K562 (cell line): Measurements from ENCODE around the gene MFSD11. TPM values are rescaled to one million over a fixed set of nuclear protein-coding genes. Genes with fewer than 3 reads are reported as not detected.
A peak's percentile ranks its signal among the peaks of the same experiment; 100 is the strongest.

Source experiments
- ATAC-seq: fragments of 200-7000 bp; cut with Tn5 transposase; 3 replicates; pipeline ENCODE4 v1.9.1; 2020; ENCODE audit warnings: moderate library complexity
- BruUV-seq: library from RNA; stranded (reverse); fragments of 400-500 nt; replicated peaks from 2 replicates; lab custom pipeline; 2021; lab: Mats Ljungman, UMichigan
- CTCF ChIA-PET: fragments of 300-600 bp; formaldehyde crosslinking; extraction: SDS; loops from one replicate; lab custom pipeline; 2021; ENCODE audit warnings: low intra/inter-chr PET ratio; lab: Yijun Ruan, JAX
- POLR2A ChIA-PET: fragments of 300-600, 350-650 bp; sonication (Branson Sonifier 250); formaldehyde crosslinking; extraction: SDS; loops from one replicate; lab custom pipeline; 2021; ENCODE audit warnings: antibody characterized with exemption, inconsistent platforms; lab: Yijun Ruan, JAX
- DNase-seq, 4 experiments: peaks; one replicate each; pipeline versions ENCODE4 v3.0.0 to v3.0.0-alpha.2; 2011 to 2018; ENCODE audit warnings: low spot score in 3 of 4, mixed read lengths in 3 of 4; ENCODE audit errors: extremely low read depth in 1 of 4
- FAIRE-seq: peaks from 2 replicates; lab custom pipeline; 2011; peaks lifted over from hg19 to GRCh38; lab: Jason Lieb, UNC
- H2AFZ ChIP-seq: 2 replicates; pipeline ENCODE4 v1.6.0; 2011; ENCODE audit warnings: low read depth, low read length, control low read depth, inconsistent platforms
- H3K27ac ChIP-seq: fragments of 200-600 bp; 3 replicates; pipeline ENCODE4 v1.8.0; 2011; ENCODE audit warnings: low read depth, mild to moderate bottlenecking, control low read depth, inconsistent platforms, low read length, moderate library complexity, mixed read lengths; ENCODE audit errors: extremely low read depth
- H3K27me3 ChIP-seq, 2 experiments: fragments of 300-600 bp in 1 of 2; 2 replicates in 1 of 2; 3 replicates in 1 of 2; pipeline versions ENCODE4 v1.6.0 to v1.8.0; 2011; ENCODE audit warnings: inconsistent platforms in 2 of 2, low read length in 2 of 2, mild to moderate bottlenecking in 1 of 2, mixed read lengths in 1 of 2, moderate library complexity in 1 of 2; ENCODE audit not compliant: control insufficient read depth in 2 of 2, insufficient read depth in 2 of 2
- H3K36me3 ChIP-seq: fragments of 300-600 bp; 3 replicates; pipeline ENCODE4 v1.8.0; 2011; ENCODE audit warnings: mild to moderate bottlenecking, low read length, inconsistent platforms; ENCODE audit not compliant: control insufficient read depth, insufficient read depth
- H3K4me1 ChIP-seq, 2 experiments: fragments of 200-600 bp in 1 of 2; replicated peaks in 1 of 2; 2 replicates in 1 of 2; 3 replicates in 1 of 2; pipeline versions ENCODE4 v1.5.1 to v1.8.0; 2011; ENCODE audit warnings: inconsistent platforms in 2 of 2, low read length in 2 of 2, mild to moderate bottlenecking in 1 of 2, mixed read lengths in 1 of 2, moderate library complexity in 1 of 2; ENCODE audit not compliant: control insufficient read depth in 2 of 2, insufficient read depth in 2 of 2
- H3K4me2 ChIP-seq: 2 replicates; pipeline ENCODE4 v1.6.1; 2011; ENCODE audit warnings: low read length, control low read depth, inconsistent platforms, mixed read lengths; ENCODE audit not compliant: insufficient read depth
- H3K4me3 ChIP-seq: fragments of 200-600 bp; sonication (generic), shearing (Covaris generic); 2 replicates; pipeline ENCODE4 v1.5.1; 2016; ENCODE audit warnings: control low read depth, inconsistent platforms
- H3K79me2 ChIP-seq: fragments of 200-600 bp; 3 replicates; pipeline ENCODE4 v1.8.0; 2011; ENCODE audit warnings: low read length, inconsistent platforms; ENCODE audit not compliant: control insufficient read depth, insufficient read depth
- H3K9ac ChIP-seq, 2 experiments: 2 replicates each; pipeline versions ENCODE4 v1.6.0 to v1.6.1; 2011; ENCODE audit warnings: low read depth in 2 of 2, low read length in 2 of 2, control low read depth in 1 of 2, inconsistent platforms in 1 of 2, mild to moderate bottlenecking in 1 of 2, mixed read lengths in 1 of 2; ENCODE audit not compliant: insufficient read depth in 1 of 2
- H3K9me1 ChIP-seq: one replicate; pipeline ENCODE4 v1.6.0; 2011; ENCODE audit warnings: inconsistent platforms, mild to moderate bottlenecking, low read length, moderate library complexity; ENCODE audit not compliant: control insufficient read depth, insufficient read depth
- H3K9me3 ChIP-seq: replicated peaks from 2 replicates; pipeline ENCODE4 v1.5.1; 2011; ENCODE audit warnings: low read depth, low read length, inconsistent platforms; ENCODE audit not compliant: control insufficient read depth, insufficient read depth
- H4K20me1 ChIP-seq: replicated peaks from 2 replicates; pipeline ENCODE4 v1.6.1; 2011; ENCODE audit warnings: low read length, inconsistent platforms, mixed read lengths; ENCODE audit not compliant: control insufficient read depth, insufficient read depth
- KLF16 ChIP-seq: IDR thresholded peaks from 2 replicates; pipeline ENCODE4 v1.6.1; 2016; ENCODE audit warnings: antibody characterized with exemption
- MAX ChIP-seq: sonication (generic); formaldehyde crosslinking; IDR thresholded peaks from 2 replicates; pipeline ENCODE4 v1.9.0; 2022; ENCODE audit warnings: mild to moderate bottlenecking, missing genetic modification reagents
- MED1 ChIP-seq: sonication (generic); formaldehyde crosslinking; IDR thresholded peaks from 2 replicates; pipeline ENCODE4 v1.8.1; 2023; ENCODE audit warnings: missing genetic modification reagents, borderline replicate concordance
- MEIS2 ChIP-seq: fragments of 450-650 bp; IDR thresholded peaks from 2 replicates; pipeline ENCODE4 v1.6.1; 2014; ENCODE audit warnings: mild to moderate bottlenecking; ENCODE audit not compliant: partially characterized antibody
- NCOA4 ChIP-seq: fragments of 450-650 bp; IDR thresholded peaks from 2 replicates; pipeline ENCODE4 v1.6.1; 2018; ENCODE audit warnings: mild to moderate bottlenecking; ENCODE audit not compliant: partially characterized antibody
- TEAD1 ChIP-seq, 2 experiments: fragments of 450-650 bp in 1 of 2; sonication (generic) in 1 of 2; formaldehyde crosslinking; IDR thresholded peaks; 2 replicates each; pipeline versions ENCODE4 v1.4.0 to v1.8.0; 2020 to 2022; ENCODE audit warnings: mild to moderate bottlenecking in 2 of 2, missing genetic modification reagents in 1 of 2
- TEAD2 ChIP-seq: fragments of 450-650 bp; IDR thresholded peaks from 2 replicates; pipeline ENCODE4 v1.6.1; 2016; ENCODE audit warnings: missing genetic modification characterization, control low read depth, missing compliant biosample characterization
- THRB ChIP-seq: fragments of 450-650 bp; formaldehyde crosslinking; conservative IDR thresholded peaks from 2 replicates; pipeline ENCODE4 v1.4.0; 2022; ENCODE audit warnings: mild to moderate bottlenecking, missing genetic modification characterization
- ZKSCAN8 ChIP-seq: fragments of 200-800 bp; sonication (Bioruptor generic); IDR thresholded peaks from 2 replicates; pipeline ENCODE4 v1.6.1; 2016; ENCODE audit warnings: missing genetic modification characterization, missing compliant biosample characterization
- ZNF224 ChIP-seq: sonication (generic); formaldehyde crosslinking; IDR thresholded peaks from 2 replicates; pipeline ENCODE4 v1.8.0; 2022; ENCODE audit warnings: mild to moderate bottlenecking, missing genetic modification reagents
- ZNF41 ChIP-seq: fragments of 250-450 bp; sonication (Bioruptor Pico); conservative IDR thresholded peaks from 2 replicates; pipeline ENCODE4 v1.4.0; 2020; ENCODE audit warnings: mild to moderate bottlenecking
- ZNF766 ChIP-seq: fragments of 200-800 bp; sonication (Bioruptor generic); conservative IDR thresholded peaks from 2 replicates; pipeline ENCODE4 v1.6.1; 2016; ENCODE audit warnings: missing genetic modification characterization, missing compliant biosample characterization
- WGBS: fragments of 100-300 bp; shearing (Covaris generic); methylation state at CpG from one replicate; pipeline ENCODE4 v1.1.6; 2016; ENCODE audit warnings: low coverage, mixed read lengths; ENCODE audit not compliant: insufficient coverage; ENCODE audit errors: missing lambda C conversion rate; 5-methylcytosine and 5-hydroxymethylcytosine counted together
- in situ Hi-C: fragments of 300-500 bp; cut with MboI; formaldehyde crosslinking; loops from 4 replicates; pipeline ENCODE4 v1.15.0; 2018; ENCODE audit warnings: inconsistent platforms, mixed read lengths
- intact Hi-C: fragments of 100-400 bp; cut with micrococcal nuclease; formaldehyde crosslinking; loops from 2 replicates; pipeline ENCODE4 v1.14.2; 2022
- polyA plus RNA-seq, 8 experiments: library from polyadenylated mRNA; depleted of rRNA in 4 of 8; stranded (reverse) in 5 of 8; unstranded in 3 of 8; fragments of >200 nt; fragmentation: Nextera tagmentation in 2 of 8; fragmentation: Illumina TruSeq in 1 of 8; extraction: Ambion mirVana in 2 of 8; extraction: Trizol in 1 of 8; gene quantifications; 2 replicates each; pipeline versions ENCODE4 v1.2.1 to v1.2.3, GENCODE V29; 2011 to 2014; ENCODE audit warnings: inconsistent platforms in 1 of 8, missing spikeins in 1 of 8
- total RNA-seq, 7 experiments: library from RNA; depleted of rRNA in 6 of 7; stranded (reverse); fragments of >200 nt in 6 of 7; fragmentation: Illumina TruSeq in 2 of 7; extraction: Trizol in 2 of 7; gene quantifications; 2 replicates each; pipeline versions ENCODE4 v1.2.1 to v1.2.3, GENCODE V29; 2011 to 2021; ENCODE audit warnings: low replicate concordance in 1 of 7

MFSD11 gene
- total and polyA plus RNA-seq, 9 of the 15 experiments (the other 6 are each of a cell fraction or from before 2014, with no cell fraction given) = 14.4 to 24.5 (median 19.9) TPM

- POLR2A ChIA-PET = interaction anchor here (5.1 to 5.2 kb wide), 2 partner anchors 10 to 19 kb away, joined by 35 to 75 read pairs; partner anchors contain the start of genes JMJD6, METTL23, MFSD11 and SRSF2
- DNase-seq (no peak), ATAC-seq (no peak), FAIRE-seq (no peak)
- Histone ChIP-seq H4K20me1 (peaks cover 4% of the 10 kb centered on the region; the same call in 1 of the 2 replicates), H3K4me3 (no peak overlapping the region), H3K36me3 (peaks cover 73% of the 10 kb centered on the region), H3K79me2 (peaks cover 12% of the 10 kb centered on the region; the same call in 2 of the 3 replicates), H3K4me1 (peaks cover 21 to 35% of the 10 kb centered on the region in 2 experiments), H3K9me3 (no peaks in the 10 kb centered on the region), H2AFZ (no peak overlapping the region), H3K9me1 (peaks cover 2% of the 10 kb centered on the region), H3K4me2 (no peak overlapping the region), H3K27me3 (no peaks in the 10 kb centered on the region), H3K27ac (no peak overlapping the region; the same call in 2 of the 3 replicates), H3K9ac (peak overlapping the region in 1 of 2 experiments; percentile 15; a peak in 1 of 4 replicates)
- TF ChIP-seq MAX (CRISPR knock-in tag) (0 out of 2 replicates have a peak, but pooled peaks have one; percentile 5), TEAD2 (tag) (no peak)
- in situ Hi-C loops = no loop called here
- 95% methylated on average over 2 of the region's 2 CpGs for WGBS
- no TSS peak for BruUV-seq
- intact Hi-C loops = loop anchor here (1.0 kb wide), 1 partner anchor 32 kb away; no protein-coding TSS in a partner anchor
- CTCF ChIA-PET = interaction anchor here (0.6 to 2.2 kb wide), 3 partner anchors 158 to 412 kb away, joined by 3 to 12 read pairs (median 7); no protein-coding TSS in a partner anchor
Observed at GRCh38 chr17:76715496-76715830, 22.5 kb upstream of the MFSD11 start.

- Histone ChIP-seq H3K27ac (peak overlapping the region; percentile 26; the same call in 2 of the 3 replicates), H3K36me3 (peaks cover 82% of the 10 kb centered on the region), H3K27me3 (no peaks in the 10 kb centered on the region), H3K4me2 (peak overlapping the region; percentile 40; the same call in 1 of the 2 replicates), H3K9me1 (peaks cover 2% of the 10 kb centered on the region), H3K4me3 (no peak overlapping the region), H4K20me1 (peaks cover 7% of the 10 kb centered on the region; the same call in 1 of the 2 replicates), H2AFZ (no peak overlapping the region), H3K9me3 (no peaks in the 10 kb centered on the region), H3K4me1 (peaks cover 20 to 32% of the 10 kb centered on the region in 2 experiments), H3K9ac (peak overlapping the region; percentile 7 to 16; a peak in 2 of 4 replicates), H3K79me2 (peaks cover 15% of the 10 kb centered on the region; the same call in 2 of the 3 replicates)
- in situ Hi-C loops (no loop called here), intact Hi-C loops (no loop called here)
- 21% methylated on average over 13 of the region's 13 CpGs for WGBS
- POLR2A ChIA-PET = interaction anchor here (1.0 to 5.1 kb wide), 9 partner anchors 8 to 195 kb away, joined by 3 to 75 read pairs (median 4); partner anchors contain the start of genes JMJD6, METTL23, MFSD11 and SRSF2
- no TSS peak for BruUV-seq
- DNase-seq (peak in 2 of 4 experiments; percentile 79 to 87), ATAC-seq (peak; percentile 81), FAIRE-seq (peak; percentile 84)
- CTCF ChIA-PET = no interaction called here
- no peak for TF ChIP-seq TEAD1 (CRISPR knock-in tag; IDR thresholded peaks at IDR 0.05)
- no peak for TF ChIP-seq ZNF224 (CRISPR knock-in tag)
- no peak for TF ChIP-seq THRB (CRISPR knock-in tag)
- no peak for TF ChIP-seq KLF16
- TF ChIP-seq NCOA4 = no peak
- TF ChIP-seq ZNF766 (CRISPR knock-in tag) = 0 out of 2 replicates have a peak, but pooled peaks have one; percentile 24
- no peak for TF ChIP-seq MED1 (CRISPR knock-in tag)
- no peak for TF ChIP-seq MEIS2
- no peak for TF ChIP-seq ZNF41 (CRISPR knock-in tag)
- 0 out of 2 replicates have a peak, but pooled peaks have one; percentile 2 for TF ChIP-seq ZKSCAN8 (CRISPR knock-in tag)
Observed at GRCh38 chr17:76716146-76716838, 21.6 kb upstream of the MFSD11 start.
